Germinal center (tissue), 1 donor: Measurements from ENCODE around the gene TMPRSS9.
"Not testable (repeated sequence)": the region's sequence is repeated elsewhere in the genome, so short reads cannot be mapped to it uniquely, and the experiment has no call there.

ENCODE experiments used
- DNase-seq: peaks from one replicate; pipeline ENCODE4 v3.0.0; 2012; ENCODE audit warnings: mixed read lengths, low spot score

Gene TMPRSS9

DNA sequence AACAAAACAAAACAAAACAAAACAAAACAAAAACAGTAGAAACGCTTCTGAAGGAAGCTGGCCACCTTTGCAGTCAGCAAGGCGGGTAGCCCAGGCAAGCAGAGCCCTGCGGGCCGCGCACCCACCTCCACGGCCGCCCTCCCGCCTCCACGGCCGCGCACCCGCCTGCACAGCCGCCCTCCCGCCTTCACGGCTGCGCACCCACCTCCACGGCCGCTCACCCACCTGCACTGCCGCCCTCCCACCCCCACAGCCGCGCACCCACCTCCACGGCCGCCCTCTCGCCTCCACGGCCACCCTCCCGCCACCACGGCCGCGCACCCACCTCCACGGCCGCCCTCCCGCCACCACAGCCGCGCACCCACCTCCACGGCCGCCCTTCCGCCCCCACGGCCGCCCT lies 76.3 kb downstream of the TMPRSS9 start:
- no peak for DNase-seq

GRCh38 chr19:2436926-2437325 lies 76.9 kb downstream of the TMPRSS9 start:
- no peak for DNase-seq

GRCh38 chr19:2438178-2438577 lies 78.1 kb downstream of the TMPRSS9 start:
- no peak for DNase-seq

GRCh38 chr19:2440515-2440914 lies 80.5 kb downstream of the TMPRSS9 start:
- no peak for DNase-seq

DNA sequence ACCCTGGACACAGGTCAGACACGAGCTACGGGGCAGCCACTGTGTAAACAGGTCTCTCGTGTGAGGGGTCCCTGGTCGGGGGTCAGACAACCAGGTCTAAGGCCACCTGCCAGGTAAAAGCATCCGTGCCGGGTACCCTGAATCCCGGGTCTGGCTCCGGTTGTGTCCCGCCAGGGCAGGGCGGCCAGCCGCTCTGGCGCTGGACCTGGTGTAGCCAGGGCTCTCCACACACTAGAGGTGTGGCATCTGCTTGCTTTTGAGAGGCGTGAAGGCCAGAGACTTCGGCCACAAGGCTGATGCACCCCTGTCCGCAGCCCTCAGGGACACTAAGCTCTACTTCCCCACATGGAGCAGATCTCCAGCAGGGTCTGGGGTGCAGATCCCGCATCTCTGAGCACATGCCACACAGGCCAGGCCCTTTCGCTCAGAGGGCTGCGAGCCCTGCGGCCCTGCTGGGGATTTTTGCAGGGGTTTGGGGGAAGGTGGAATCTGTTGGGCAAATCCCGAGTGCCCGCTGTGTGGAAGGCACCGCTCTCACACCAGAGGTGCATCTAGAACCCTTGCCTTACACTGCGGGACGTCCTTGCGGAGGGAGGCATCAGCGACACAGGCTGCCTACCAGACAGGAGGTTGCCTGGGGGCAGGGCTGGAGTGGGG lies 81.2 kb downstream of the TMPRSS9 start:
- DNase-seq, result no peak

- DNase-seq, result no peak
Measured at GRCh38 chr19:2443116-2443784, 83.2 kb downstream of the TMPRSS9 start.

GRCh38 chr19:2443785-2444182 lies 83.7 kb downstream of the TMPRSS9 start:
- DNase-seq, result no peak

DNA sequence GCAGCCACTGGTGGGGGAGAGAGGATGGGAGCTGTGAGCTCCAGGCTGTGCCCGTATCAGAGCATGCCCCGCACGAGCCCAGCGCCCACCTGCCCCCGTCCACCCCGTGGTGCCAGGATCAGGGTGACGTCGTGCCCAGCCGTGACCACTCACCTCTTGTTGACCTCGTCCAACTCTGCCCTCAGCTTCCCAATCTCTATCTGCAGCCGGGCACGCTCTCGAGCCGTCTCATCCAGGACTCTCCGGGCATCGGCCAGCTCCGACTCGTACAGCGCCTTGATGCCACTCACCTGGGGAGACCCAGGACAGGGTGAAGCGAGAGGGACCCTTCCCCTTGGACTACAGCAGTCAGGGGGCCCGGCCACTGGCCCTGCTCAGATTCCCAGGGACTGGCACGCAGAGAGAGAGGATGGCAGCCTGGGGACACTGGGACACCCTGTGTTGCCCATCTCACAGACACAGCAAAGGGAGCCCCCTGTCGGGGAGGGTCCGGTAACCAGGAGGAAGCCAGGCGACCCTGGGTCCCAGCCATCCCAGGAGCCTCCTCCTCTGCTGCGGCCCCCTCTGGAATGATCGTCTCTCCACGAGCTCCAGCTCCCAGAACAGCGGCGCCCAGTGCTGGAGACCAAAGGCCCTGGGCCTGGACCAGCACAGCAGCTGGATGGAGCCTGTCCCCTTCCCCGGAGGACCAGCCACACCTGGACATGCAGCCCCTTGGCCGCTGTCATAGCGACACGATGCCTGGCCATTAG lies 84.4 kb downstream of the TMPRSS9 start:
- DNase-seq, result no peak

- peak; percentile 43 for DNase-seq
Measured at GRCh38 chr19:2446381-2446780, 86.3 kb downstream of the TMPRSS9 start.

GRCh38 chr19:2449019-2449418 lies 89.0 kb downstream of the TMPRSS9 start:
- no peak for DNase-seq

DNA sequence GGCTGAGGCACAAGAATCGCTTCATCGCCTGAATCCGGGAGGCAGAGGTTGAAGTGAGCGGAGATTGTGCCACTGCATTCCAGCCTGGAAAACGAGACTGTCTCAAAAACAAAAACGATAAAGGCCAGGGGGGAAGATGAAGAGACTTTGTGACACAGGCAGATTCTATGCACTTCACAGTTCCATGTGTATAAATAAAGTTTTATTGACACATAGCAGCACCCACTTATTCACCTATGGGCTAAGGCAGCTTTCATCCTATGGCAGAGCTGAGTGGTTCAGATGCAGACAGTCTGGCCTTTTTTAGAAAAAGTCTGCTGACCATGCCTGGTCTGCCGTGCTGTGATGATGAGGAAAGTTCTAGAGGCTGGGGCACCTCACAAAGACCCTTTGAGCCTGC lies 91.1 kb downstream of the TMPRSS9 start:
- no peak for DNase-seq

- no peak for DNase-seq
Measured at GRCh38 chr19:2451741-2452140, 91.7 kb downstream of the TMPRSS9 start.

- no peak for DNase-seq
Measured at GRCh38 chr19:2453431-2454025, 93.5 kb downstream of the TMPRSS9 start.

DNA sequence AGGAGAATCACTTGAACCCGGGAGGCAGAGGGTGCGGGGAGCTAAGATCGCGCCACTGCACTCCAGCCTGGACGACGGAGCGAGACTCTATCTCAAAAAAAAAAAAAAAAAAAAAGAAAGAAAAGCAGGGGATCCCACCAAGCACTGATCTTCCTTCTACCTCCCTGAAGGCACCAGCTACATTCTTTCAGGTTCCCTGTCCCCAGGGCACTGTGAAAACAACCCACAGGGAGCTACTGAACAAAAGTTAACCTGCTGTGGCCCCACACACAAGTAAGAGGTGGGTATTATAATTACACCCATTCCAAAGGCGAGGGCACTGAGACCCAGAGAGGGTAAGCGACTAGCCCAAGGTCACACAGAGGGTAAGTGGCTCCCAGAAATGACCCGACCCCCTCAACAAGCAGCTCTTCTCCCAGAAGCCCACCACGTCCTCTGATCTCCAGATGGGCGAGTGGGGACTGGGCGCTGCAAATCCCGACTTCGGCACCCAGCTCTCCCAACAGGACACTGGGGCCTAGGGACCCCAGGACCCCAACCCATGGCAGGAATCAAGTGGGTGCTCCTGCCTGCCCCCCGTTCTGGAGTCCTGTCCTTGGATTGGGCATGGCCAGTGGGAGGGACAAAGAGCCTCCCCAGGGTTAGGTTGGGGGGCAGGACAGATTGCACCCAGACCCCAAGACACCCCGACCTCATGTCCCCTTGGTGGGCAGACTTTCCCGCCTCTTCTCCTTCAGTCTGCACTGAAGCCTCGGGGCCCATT lies 94.3 kb downstream of the TMPRSS9 start:
- no peak for DNase-seq

DNA sequence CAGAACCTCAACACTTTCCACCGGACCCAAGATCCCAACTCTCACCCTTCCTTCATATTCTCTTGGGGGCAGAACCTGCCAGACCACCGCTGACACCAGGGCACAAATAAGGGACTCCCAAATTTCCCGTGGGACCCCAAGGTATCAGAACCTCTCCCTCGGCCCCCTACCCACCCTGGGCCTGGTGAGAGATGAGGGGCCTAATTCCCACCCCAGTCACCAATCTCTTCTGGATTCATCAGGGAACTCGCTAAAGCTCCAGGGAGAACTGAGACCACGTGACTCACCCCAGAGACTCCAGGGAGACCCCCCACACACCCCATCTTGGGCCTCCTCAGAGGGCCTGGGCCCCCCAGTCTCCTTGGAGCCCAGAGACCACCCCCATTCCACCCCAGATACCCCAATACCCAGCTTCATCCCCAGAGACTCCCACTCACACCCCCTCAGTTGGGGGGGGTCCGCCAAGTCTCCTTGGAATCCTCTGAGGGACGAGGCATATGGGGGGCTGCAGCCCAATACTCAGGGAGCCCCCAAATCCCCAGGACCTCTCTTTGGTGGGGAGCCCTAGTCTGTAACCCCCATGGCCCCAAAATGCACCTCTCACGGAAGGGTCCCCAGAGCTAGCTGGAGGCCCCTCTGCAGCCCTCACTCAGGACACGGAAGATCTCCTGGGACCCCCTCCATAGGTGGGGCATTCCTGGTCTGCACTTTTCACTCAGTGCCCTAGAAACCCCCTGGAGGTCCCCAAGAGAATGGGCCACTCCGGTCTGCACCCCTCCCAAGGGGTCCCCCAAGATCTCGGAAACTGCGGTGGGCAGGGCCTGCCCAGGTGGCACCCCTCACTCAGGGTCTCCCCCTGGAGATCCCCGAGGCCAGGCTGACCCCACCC lies 95.1 kb downstream of the TMPRSS9 start:
- no peak for DNase-seq

DNA sequence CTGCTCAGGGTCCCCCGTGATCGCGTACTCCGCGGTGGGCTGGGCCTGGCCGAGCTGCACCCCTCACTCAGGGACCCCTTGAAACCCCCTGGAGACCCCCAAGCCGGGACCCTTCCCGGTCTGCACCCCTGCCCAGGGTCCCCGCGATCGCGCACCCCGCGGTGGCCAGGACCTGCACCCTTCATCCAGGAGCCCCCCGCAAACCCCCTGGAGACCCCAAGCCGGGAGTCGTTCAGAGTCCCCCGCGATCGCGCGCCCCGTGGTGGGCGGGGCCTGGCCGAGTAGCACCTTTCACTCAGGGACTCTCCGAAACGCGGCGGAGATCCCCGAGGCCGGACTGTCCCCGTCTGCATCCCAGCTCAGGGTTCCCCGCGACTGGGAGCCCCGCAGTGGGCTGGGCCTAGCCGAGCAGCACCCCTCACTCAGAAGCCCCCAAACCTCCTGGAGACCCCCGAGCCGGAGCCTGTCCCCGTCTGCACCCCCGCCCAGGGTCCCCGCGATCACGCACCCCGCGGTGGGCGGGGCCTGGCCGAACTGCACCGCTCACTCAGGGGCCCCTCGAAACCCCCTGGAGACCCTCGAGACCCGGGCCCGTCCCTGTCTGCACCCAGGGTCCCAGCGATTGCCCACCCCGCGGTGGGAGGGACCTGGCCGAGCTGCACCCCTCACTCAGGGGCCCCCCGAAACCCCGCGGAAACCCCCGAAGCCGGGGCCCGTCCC lies 95.9 kb downstream of the TMPRSS9 start:
- DNase-seq, result peak; percentile 70

- no peak for DNase-seq
Measured at GRCh38 chr19:2457394-2458037, 97.5 kb downstream of the TMPRSS9 start.

DNA sequence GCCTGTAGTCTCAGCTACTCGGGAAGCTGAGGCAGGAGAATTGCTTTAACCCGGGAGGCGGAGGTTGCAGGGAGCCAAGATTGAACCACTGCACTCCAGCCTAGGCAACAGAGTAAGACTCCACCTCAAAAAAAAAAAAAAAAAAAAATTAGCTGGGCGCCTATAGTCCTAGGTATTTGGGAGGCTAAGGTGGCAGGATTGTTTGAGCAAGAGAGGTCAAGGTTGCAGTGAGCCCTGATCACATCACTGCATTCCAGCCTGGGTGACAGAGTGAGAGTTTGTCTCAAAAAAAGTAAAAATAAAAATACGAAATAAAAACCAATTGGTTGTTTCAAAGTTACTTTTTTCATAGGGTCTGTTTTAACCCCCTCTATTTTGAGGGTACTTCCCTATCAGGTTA lies 98.0 kb downstream of the TMPRSS9 start:
- no peak for DNase-seq

DNA sequence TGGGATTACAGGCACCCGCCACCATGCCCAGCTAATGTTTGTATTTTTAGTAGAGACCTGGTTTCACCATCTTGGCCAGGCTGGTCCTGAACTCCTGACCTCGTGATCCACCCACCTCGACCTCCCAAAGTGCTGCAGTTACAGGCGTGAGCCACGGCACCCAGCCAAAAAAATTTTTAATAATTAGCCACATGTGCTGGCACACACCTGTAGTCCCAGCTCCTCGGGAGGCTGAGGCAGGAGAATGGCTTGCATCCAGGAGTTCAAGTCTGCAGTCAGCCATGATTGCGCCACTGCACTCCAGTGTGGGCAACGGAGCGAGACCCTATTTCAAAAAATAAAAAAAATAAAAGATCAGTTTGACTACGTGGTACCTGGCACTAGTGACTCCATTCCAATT lies 98.7 kb downstream of the TMPRSS9 start:
- not testable (repeated sequence) for DNase-seq

DNA sequence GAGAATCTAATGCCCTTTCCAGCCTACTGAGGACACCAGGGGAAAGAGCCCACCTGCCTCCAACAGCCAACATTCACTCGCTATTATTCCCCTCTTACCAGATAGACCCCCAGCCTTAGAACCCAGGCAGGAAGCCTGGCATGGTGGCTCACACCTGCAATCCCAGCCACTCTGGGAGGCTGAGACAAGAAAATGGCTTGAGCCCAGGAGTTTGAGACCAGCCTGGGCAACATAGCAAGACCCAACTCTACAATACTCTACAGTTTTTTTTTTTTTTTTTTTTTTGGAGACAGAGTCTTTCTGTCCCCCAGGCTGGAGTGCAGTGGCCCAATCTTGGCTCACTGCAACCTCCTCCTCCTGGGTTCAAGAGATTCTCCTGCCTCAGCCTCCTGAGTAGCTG lies 100.2 kb downstream of the TMPRSS9 start:
- no peak for DNase-seq
